ENCODE data around the gene POLR3B. TPM values are rescaled to one million over a fixed set of nuclear protein-coding genes. Genes with fewer than 3 reads are reported as not detected.
"Not testable (repeated sequence)": the region's sequence is repeated elsewhere in the genome, so short reads cannot be mapped to it uniquely, and the experiment has no call there.

POLR3B gene
- total and polyA plus RNA-seq, 3 donors from 2014 or later, result 9.1 to 15.3 (median 13.0) TPM

GRCh38 chr12:106459124-106459523 is 101.6 kb downstream of the POLR3B start:
- TF ChIP-seq POLR2A (IDR thresholded peaks at IDR 0.05) (no peak), CTCF (IDR thresholded peaks at IDR 0.05) (no peak)
- intact Hi-C loops (cut with DNase I; ENCODE audit: low total_unique reads), result no loop called here
- WGBS, 2 donors, result 92 to 97% methylated on average over 6 of the region's 6 CpGs
- H3K27me3 ChIP-seq, result no peaks in the 10 kb centered on the region
- no peaks in the 10 kb centered on the region for H3K36me3 ChIP-seq (ENCODE audit: low read depth, missing control alignments)
- no peak overlapping the region for H3K4me3 ChIP-seq
- H3K27ac ChIP-seq, result no peak overlapping the region
- no peak for DNase-seq
- no peaks in the 10 kb centered on the region for H3K9me3 ChIP-seq
- H3K4me1 ChIP-seq, result no peaks in the 10 kb centered on the region

- H3K27me3 ChIP-seq, result no peaks in the 10 kb centered on the region
- no peak overlapping the region for H3K4me3 ChIP-seq
- no peaks in the 10 kb centered on the region for H3K4me1 ChIP-seq
- H3K9me3 ChIP-seq, result no peaks in the 10 kb centered on the region
- TF ChIP-seq POLR2A (IDR thresholded peaks at IDR 0.05), result no peak
- intact Hi-C loops (cut with DNase I; ENCODE audit: low total_unique reads), result no loop called here
- H3K27ac ChIP-seq, result no peak overlapping the region
- WGBS, 2 donors, result 84 to 93% methylated on average over 1 of the region's 1 CpG
- no peaks in the 10 kb centered on the region for H3K36me3 ChIP-seq (ENCODE audit: low read depth, missing control alignments)
- DNase-seq, result no peak
These were observed 102.0 kb downstream of the POLR3B start for GRCh38 chr12:106459534-106459933.

- 81 to 98% methylated on average over 2 of the region's 2 CpGs for WGBS, 2 donors
- Histone ChIP-seq H3K36me3 (ENCODE audit: low read depth, missing control alignments) (no peaks in the 10 kb centered on the region), H3K27ac (no peak overlapping the region), H3K4me1 (no peaks in the 10 kb centered on the region), H3K4me3 (no peak overlapping the region), H3K9me3 (no peaks in the 10 kb centered on the region), H3K27me3 (no peaks in the 10 kb centered on the region)
- TF ChIP-seq CTCF (IDR thresholded peaks at IDR 0.05), result no peak
- no peak for TF ChIP-seq POLR2A (IDR thresholded peaks at IDR 0.05)
- no peak for DNase-seq
- intact Hi-C loops (cut with DNase I; ENCODE audit: low total_unique reads), result no loop called here
These were observed 104.2 kb downstream of the POLR3B start for GRCh38 chr12:106461730-106462129.

GRCh38 chr12:106465605-106466004 is 108.1 kb downstream of the POLR3B start:
- H3K27ac ChIP-seq; H3K4me1 ChIP-seq; intact Hi-C loops (cut with DNase I; ENCODE audit: low total_unique reads); H3K9me3 ChIP-seq; H3K4me3 ChIP-seq; DNase-seq; H3K36me3 ChIP-seq (ENCODE audit: low read depth, missing control alignments); H3K27me3 ChIP-seq: not testable (repeated sequence)
- WGBS, 2 donors, result 85 to 94% methylated on average over 4 of the region's 4 CpGs

- H3K9me3 ChIP-seq; H3K27me3 ChIP-seq; H3K4me1 ChIP-seq; DNase-seq; H3K36me3 ChIP-seq (ENCODE audit: low read depth, missing control alignments); H3K4me3 ChIP-seq; intact Hi-C loops (cut with DNase I; ENCODE audit: low total_unique reads); H3K27ac ChIP-seq: not testable (repeated sequence)
- WGBS, 2 donors, result 100% methylated on average over 2 of the region's 3 CpGs
These were observed 118.1 kb downstream of the POLR3B start for GRCh38 chr12:106475662-106476061.

GRCh38 chr12:106477627-106478026 is 120.1 kb downstream of the POLR3B start:
- H3K27me3 ChIP-seq; H3K27ac ChIP-seq; intact Hi-C loops (cut with DNase I; ENCODE audit: low total_unique reads); H3K36me3 ChIP-seq (ENCODE audit: low read depth, missing control alignments); DNase-seq; H3K4me3 ChIP-seq; H3K9me3 ChIP-seq; H3K4me1 ChIP-seq: not testable (repeated sequence)
- 85 to 94% methylated on average over 16 to 18 of the region's 18 CpGs for WGBS, 2 donors

GRCh38 chr12:106480251-106480650 is 122.7 kb downstream of the POLR3B start:
- TF ChIP-seq POLR2A (IDR thresholded peaks at IDR 0.05) (no peak), CTCF (IDR thresholded peaks at IDR 0.05) (no peak)
- no peaks in the 10 kb centered on the region for H3K36me3 ChIP-seq (ENCODE audit: low read depth, missing control alignments)
- intact Hi-C loops (cut with DNase I; ENCODE audit: low total_unique reads), result no loop called here
- H3K27ac ChIP-seq, result no peak overlapping the region
- H3K4me1 ChIP-seq, result no peaks in the 10 kb centered on the region
- H3K4me3 ChIP-seq, result no peak overlapping the region
- H3K9me3 ChIP-seq, result no peaks in the 10 kb centered on the region
- DNase-seq, result no peak
- H3K27me3 ChIP-seq, result no peaks in the 10 kb centered on the region
- 86 to 100% methylated on average over 1 of the region's 1 CpG for WGBS, 2 donors

All from testis (tissue), 3 donors.